ENCODE results near the gene CECR2. TPM values are rescaled to one million over a fixed set of nuclear protein-coding genes. Genes with fewer than 3 reads are reported as not detected.

The CECR2 gene
- total and polyA plus RNA-seq, 7 donors = 1.7 to 24.1 (median 19.6) TPM

DNA sequence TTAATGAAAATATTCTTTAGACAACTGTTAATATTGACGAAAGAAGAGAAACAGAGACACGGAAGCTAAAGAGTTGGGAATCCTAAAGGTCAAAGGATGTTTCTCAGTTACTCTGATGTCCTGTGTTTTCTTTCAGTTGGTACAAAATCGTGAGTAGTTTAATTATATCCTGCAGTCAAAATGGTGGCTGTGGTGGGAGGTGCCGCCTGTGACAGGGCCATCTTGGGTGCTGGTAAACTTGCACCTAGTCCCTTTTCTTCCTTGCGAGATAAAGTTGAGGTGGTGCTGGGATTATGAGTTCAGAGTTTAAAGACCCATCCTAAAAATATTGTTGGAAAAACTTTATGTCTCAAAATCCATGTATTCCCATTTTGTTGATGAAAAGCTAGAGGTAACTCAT, 2.2 kb downstream of the CECR2 start:
- Histone ChIP-seq H3K4me3 (peak overlapping the region; percentile 92), H3K27ac (peak overlapping the region; percentile 99), H3K27me3 (ENCODE audit: insufficient read depth in 3 of 3, low read length in 2 of 3) (no peaks in the 10 kb centered on the region), H3K9me3 (no peaks in the 10 kb centered on the region), H3K36me3 (ENCODE audit: insufficient read depth in 1 of 2, low read depth in 1 of 2) (no peaks in the 10 kb centered on the region), H3K4me1 (peaks cover 59% of the 10 kb centered on the region)
- intact Hi-C loops (cut with DNase I) = loop anchor here (2.0 to 5.0 kb wide), 5 partner anchors 41 to 107 kb away; no protein-coding TSS in a partner anchor
- no peak for DNase-seq
- TF ChIP-seq, protein P1, sequence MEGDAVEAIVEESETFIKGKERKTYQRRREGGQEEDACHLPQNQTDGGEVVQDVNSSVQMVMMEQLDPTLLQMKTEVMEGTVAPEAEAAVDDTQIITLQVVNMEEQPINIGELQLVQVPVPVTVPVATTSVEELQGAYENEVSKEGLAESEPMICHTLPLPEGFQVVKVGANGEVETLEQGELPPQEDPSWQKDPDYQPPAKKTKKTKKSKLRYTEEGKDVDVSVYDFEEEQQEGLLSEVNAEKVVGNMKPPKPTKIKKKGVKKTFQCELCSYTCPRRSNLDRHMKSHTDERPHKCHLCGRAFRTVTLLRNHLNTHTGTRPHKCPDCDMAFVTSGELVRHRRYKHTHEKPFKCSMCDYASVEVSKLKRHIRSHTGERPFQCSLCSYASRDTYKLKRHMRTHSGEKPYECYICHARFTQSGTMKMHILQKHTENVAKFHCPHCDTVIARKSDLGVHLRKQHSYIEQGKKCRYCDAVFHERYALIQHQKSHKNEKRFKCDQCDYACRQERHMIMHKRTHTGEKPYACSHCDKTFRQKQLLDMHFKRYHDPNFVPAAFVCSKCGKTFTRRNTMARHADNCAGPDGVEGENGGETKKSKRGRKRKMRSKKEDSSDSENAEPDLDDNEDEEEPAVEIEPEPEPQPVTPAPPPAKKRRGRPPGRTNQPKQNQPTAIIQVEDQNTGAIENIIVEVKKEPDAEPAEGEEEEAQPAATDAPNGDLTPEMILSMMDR (IDR thresholded peaks at IDR 0.05) = no peak
- ATAC-seq = no peak
- WGBS, 3 donors = 25 to 53% (median 33%) methylated on average over 5 of the region's 5 CpGs

DNA sequence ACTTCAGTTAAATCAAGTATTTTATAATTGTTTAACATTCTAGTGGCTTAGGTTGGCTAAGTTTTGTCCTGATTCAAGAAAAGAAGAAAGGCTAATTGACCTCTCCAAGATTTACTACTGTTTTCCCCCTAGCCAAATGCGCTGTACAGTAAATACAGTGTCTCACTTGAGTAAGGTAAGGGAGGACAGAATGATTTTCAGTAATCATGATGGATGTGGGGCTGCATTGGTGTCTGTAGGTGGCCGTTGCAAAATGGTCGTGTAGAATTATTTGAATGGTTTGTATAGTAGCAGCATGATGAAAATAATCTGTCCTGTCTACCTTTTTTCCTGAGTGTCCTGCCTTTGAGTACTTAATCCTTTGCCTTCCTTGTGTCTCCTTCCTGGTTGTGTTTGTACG, 4.6 kb downstream of the CECR2 start:
- intact Hi-C loops (cut with DNase I) = loop anchor here (5.0 kb wide), 3 partner anchors 38 to 103 kb away; no protein-coding TSS in a partner anchor
- no peaks in the 10 kb centered on the region for H3K9me3 ChIP-seq
- DNase-seq (no peak), ATAC-seq (no peak)
- peaks cover 54% of the 10 kb centered on the region for H3K4me1 ChIP-seq
- no peak overlapping the region for H3K4me3 ChIP-seq
- 57 to 75% (median 60%) methylated on average over 4 of the region's 4 CpGs for WGBS, 3 donors
- H3K36me3 ChIP-seq (ENCODE audit: insufficient read depth in 1 of 2, low read depth in 1 of 2) = no peaks in the 10 kb centered on the region
- peak overlapping the region; percentile 99 for H3K27ac ChIP-seq
- TF ChIP-seq, protein P1 (IDR thresholded peaks at IDR 0.05) = no peak
- H3K27me3 ChIP-seq (ENCODE audit: insufficient read depth in 3 of 3, low read length in 2 of 3) = no peaks in the 10 kb centered on the region

GRCh38 chr22:17375914-17376614, 6.8 kb downstream of the CECR2 start:
- ATAC-seq = peak; percentile 78 to 89 (median 83)
- peak in 1 of 2 donors; percentile 60 for DNase-seq

DNA sequence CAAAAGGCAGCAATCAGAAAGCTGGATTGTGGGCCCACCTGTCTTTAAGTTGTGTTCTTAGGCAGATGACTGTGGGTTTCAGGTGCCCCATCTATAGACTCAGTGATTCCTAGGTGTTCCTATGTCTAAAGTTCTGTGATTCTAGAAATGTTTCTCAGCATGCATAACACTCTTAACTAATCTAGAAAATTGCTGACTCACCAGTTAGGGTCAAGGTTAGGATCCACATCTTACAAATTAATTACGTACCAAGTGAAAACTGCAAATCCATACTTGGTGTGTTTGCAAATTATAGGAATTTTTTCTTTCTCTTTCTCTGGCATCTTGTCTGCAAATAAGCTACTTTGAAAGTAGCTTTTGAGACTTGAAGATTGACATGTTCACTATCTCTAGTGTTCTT, 7.7 kb downstream of the CECR2 start:
- no peak overlapping the region for H3K4me3 ChIP-seq
- intact Hi-C loops (cut with DNase I) = loop anchor here in 1 of 2 donors (5.0 kb wide), 1 partner anchor 110 kb away; no protein-coding TSS in a partner anchor
- H3K4me1 ChIP-seq = peaks cover 76% of the 10 kb centered on the region
- ATAC-seq (no peak), DNase-seq (no peak)
- H3K36me3 ChIP-seq (ENCODE audit: insufficient read depth in 1 of 2, low read depth in 1 of 2) = no peaks in the 10 kb centered on the region
- H3K9me3 ChIP-seq = no peaks in the 10 kb centered on the region
- H3K27ac ChIP-seq = peak overlapping the region; percentile 99
- 52 to 81% (median 56%) methylated on average over 1 of the region's 1 CpG for WGBS, 3 donors
- TF ChIP-seq, protein P1 (IDR thresholded peaks at IDR 0.05) = no peak
- H3K27me3 ChIP-seq (ENCODE audit: insufficient read depth in 3 of 3, low read length in 2 of 3) = no peaks in the 10 kb centered on the region

More at GRCh38 chr22:17375914-17376614, 6.8 kb downstream of the CECR2 start:
- Histone ChIP-seq H3K9me3 (no peaks in the 10 kb centered on the region), H3K36me3 (ENCODE audit: insufficient read depth in 1 of 2, low read depth in 1 of 2) (no peaks in the 10 kb centered on the region), H3K4me1 (peaks cover 74% of the 10 kb centered on the region), H3K27me3 (ENCODE audit: insufficient read depth in 3 of 3, low read length in 2 of 3) (no peaks in the 10 kb centered on the region), H3K4me3 (peak overlapping the region; percentile 8), H3K27ac (peak overlapping the region; percentile 99)
- TF ChIP-seq, protein P1 (IDR thresholded peaks at IDR 0.05) = no peak
- WGBS, 3 donors = 34 to 52% (median 36%) methylated on average over 11 of the region's 11 CpGs
- intact Hi-C loops (cut with DNase I) = loop anchor here in 1 of 2 donors (5.0 kb wide), 1 partner anchor 111 kb away; no protein-coding TSS in a partner anchor
